Measurements from ENCODE around the gene PKHD1. TPM values are rescaled to one million over a fixed set of nuclear protein-coding genes. Genes with fewer than 3 reads are reported as not detected.

The PKHD1 gene
- total RNA-seq, 4 donors from 2014 or later: 0.09 to 0.83 (median 0.29) TPM; not detected in 1

GRCh38 chr6:51965222-51965801, 122.1 kb downstream of the PKHD1 start:
- DNase-seq: no peak
- H3K4me1 ChIP-seq: no peaks in the 10 kb centered on the region
- H3K9me3 ChIP-seq: no peaks in the 10 kb centered on the region
- H3K27ac ChIP-seq: no peak overlapping the region
- intact Hi-C loops (cut with DNase I; ENCODE audit: low total_unique reads): no loop called here
- H3K4me3 ChIP-seq: no peak overlapping the region
- H3K36me3 ChIP-seq: no peaks in the 10 kb centered on the region
- TF ChIP-seq, protein P1, sequence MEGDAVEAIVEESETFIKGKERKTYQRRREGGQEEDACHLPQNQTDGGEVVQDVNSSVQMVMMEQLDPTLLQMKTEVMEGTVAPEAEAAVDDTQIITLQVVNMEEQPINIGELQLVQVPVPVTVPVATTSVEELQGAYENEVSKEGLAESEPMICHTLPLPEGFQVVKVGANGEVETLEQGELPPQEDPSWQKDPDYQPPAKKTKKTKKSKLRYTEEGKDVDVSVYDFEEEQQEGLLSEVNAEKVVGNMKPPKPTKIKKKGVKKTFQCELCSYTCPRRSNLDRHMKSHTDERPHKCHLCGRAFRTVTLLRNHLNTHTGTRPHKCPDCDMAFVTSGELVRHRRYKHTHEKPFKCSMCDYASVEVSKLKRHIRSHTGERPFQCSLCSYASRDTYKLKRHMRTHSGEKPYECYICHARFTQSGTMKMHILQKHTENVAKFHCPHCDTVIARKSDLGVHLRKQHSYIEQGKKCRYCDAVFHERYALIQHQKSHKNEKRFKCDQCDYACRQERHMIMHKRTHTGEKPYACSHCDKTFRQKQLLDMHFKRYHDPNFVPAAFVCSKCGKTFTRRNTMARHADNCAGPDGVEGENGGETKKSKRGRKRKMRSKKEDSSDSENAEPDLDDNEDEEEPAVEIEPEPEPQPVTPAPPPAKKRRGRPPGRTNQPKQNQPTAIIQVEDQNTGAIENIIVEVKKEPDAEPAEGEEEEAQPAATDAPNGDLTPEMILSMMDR (IDR thresholded peaks at IDR 0.05): no peak
- no peak for TF ChIP-seq POLR2A (IDR thresholded peaks at IDR 0.05)
- H3K27me3 ChIP-seq: no peaks in the 10 kb centered on the region

GRCh38 chr6:51963980-51964379, 123.4 kb downstream of the PKHD1 start:
- DNase-seq: no peak
- H3K27ac ChIP-seq: no peak overlapping the region
- no peak for TF ChIP-seq POLR2A (IDR thresholded peaks at IDR 0.05)
- TF ChIP-seq, protein P1 (IDR thresholded peaks at IDR 0.05): no peak
- no peak overlapping the region for H3K4me3 ChIP-seq
- no peaks in the 10 kb centered on the region for H3K36me3 ChIP-seq
- no peaks in the 10 kb centered on the region for H3K4me1 ChIP-seq
- H3K9me3 ChIP-seq: no peaks in the 10 kb centered on the region
- intact Hi-C loops (cut with DNase I; ENCODE audit: low total_unique reads): no loop called here
- no peaks in the 10 kb centered on the region for H3K27me3 ChIP-seq

- intact Hi-C loops (cut with DNase I; ENCODE audit: low total_unique reads): no loop called here
- DNase-seq: no peak
- Histone ChIP-seq H3K9me3 (no peaks in the 10 kb centered on the region), H3K36me3 (no peaks in the 10 kb centered on the region), H3K4me3 (no peak overlapping the region), H3K4me1 (no peaks in the 10 kb centered on the region), H3K27ac (no peak overlapping the region), H3K27me3 (no peaks in the 10 kb centered on the region)
- TF ChIP-seq POLR2A (IDR thresholded peaks at IDR 0.05): no peak
- TF ChIP-seq, protein P1 (IDR thresholded peaks at IDR 0.05): no peak
These were observed 125.1 kb downstream of the PKHD1 start for GRCh38 chr6:51962354-51962753.

DNA sequence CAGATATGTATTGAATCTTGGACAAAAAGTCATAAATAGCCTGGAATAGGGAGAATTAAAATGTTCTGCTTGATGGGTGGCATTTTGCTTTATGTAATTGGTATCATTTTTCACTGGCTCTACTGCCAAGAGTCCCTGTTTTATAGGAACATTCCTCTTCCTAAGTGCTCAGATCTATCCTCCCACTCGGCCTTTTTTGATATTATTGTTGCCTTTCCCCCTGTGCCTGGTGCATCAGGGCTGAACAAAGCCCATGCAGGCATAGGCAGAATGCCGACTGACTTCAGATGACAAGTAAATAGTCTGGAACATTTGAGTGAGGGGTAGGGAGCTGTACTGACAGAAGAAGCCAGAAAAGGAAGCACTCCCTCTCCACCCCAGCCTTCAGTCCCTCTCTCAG, 127.0 kb downstream of the PKHD1 start:
- Histone ChIP-seq H3K27ac (no peak overlapping the region), H3K4me1 (no peaks in the 10 kb centered on the region)
- no peak for DNase-seq

GRCh38 chr6:51959744-51960383, 127.5 kb downstream of the PKHD1 start:
- Histone ChIP-seq H3K27me3 (no peaks in the 10 kb centered on the region), H3K4me3 (no peak overlapping the region), H3K9me3 (no peaks in the 10 kb centered on the region), H3K36me3 (no peaks in the 10 kb centered on the region), H3K4me1 (no peaks in the 10 kb centered on the region), H3K27ac (no peak overlapping the region)
- intact Hi-C loops (cut with DNase I; ENCODE audit: low total_unique reads): no loop called here
- TF ChIP-seq POLR2A (IDR thresholded peaks at IDR 0.05): no peak
- TF ChIP-seq, protein P1 (IDR thresholded peaks at IDR 0.05): peak; percentile 15 to 47 (median 26)
- DNase-seq: peak in 1 of 2 donors; percentile 18

More for the DNA sequence above, 127.0 kb downstream of the PKHD1 start:
- Histone ChIP-seq H3K27me3 (no peaks in the 10 kb centered on the region), H3K9me3 (no peaks in the 10 kb centered on the region), H3K36me3 (no peaks in the 10 kb centered on the region), H3K4me3 (no peak overlapping the region)
- intact Hi-C loops (cut with DNase I; ENCODE audit: low total_unique reads): no loop called here
- TF ChIP-seq, protein P1 (IDR thresholded peaks at IDR 0.05): no peak
- no peak for TF ChIP-seq POLR2A (IDR thresholded peaks at IDR 0.05)

Measured in uterus (tissue), 4 donors.